Stimulated activated CD4-positive, alpha-beta T cell treated with anti-CD3 and anti-CD28 coated beads, Interleukin-4, amount 100 ng/mL, for 48 hours (primary cell): Measurements from ENCODE around the gene IL31.
"Not testable (repeated sequence)": the region's sequence is repeated elsewhere in the genome, so short reads cannot be mapped to it uniquely, and the experiment has no call there.

Source experiments
- DNase-seq, 2 donors: peaks; one replicate each; pipeline ENCODE4 v3.0.0-alpha.2; 2020; ENCODE audit warnings: low read depth in 2 of 2

IL31 gene

GRCh38 chr12:122192441-122192840 is 18.4 kb upstream of the IL31 start:
- no peak for DNase-seq

- DNase-seq, result peak; percentile 65 to 67
Observed at GRCh38 chr12:122190842-122191668, 17.0 kb upstream of the IL31 start.

- DNase-seq, result no peak
Observed at GRCh38 chr12:122189626-122190475, 15.8 kb upstream of the IL31 start.

GRCh38 chr12:122187466-122187865 is 13.4 kb upstream of the IL31 start:
- DNase-seq, result no peak

GRCh38 chr12:122185494-122186082 is 11.6 kb upstream of the IL31 start:
- DNase-seq, result no peak

GRCh38 chr12:122185079-122185478 is 11.1 kb upstream of the IL31 start:
- DNase-seq, result no peak

GRCh38 chr12:122184517-122184916 is 10.5 kb upstream of the IL31 start:
- no peak for DNase-seq

- no peak for DNase-seq
Observed at GRCh38 chr12:122183588-122183940, 9.5 kb upstream of the IL31 start.

- no peak for DNase-seq
Observed at GRCh38 chr12:122182887-122183587, 9.0 kb upstream of the IL31 start, which contains the start of gene LRRC43. Gene LRRC43 (plus strand): TSS chr12:122183123. CDS start chr12:122183145, 22 bp downstream.

GRCh38 chr12:122176473-122176872 is 2.5 kb upstream of the IL31 start:
- DNase-seq, result not testable (repeated sequence)

GRCh38 chr12:122172262-122172939 is 1.6 kb downstream of the IL31 start:
- no peak for DNase-seq

- DNase-seq, result no peak
Observed at GRCh38 chr12:122171399-122171798, 2.6 kb downstream of the IL31 start.

GRCh38 chr12:122168492-122168891 is 5.5 kb downstream of the IL31 start:
- no peak for DNase-seq

- DNase-seq, result no peak
Observed at GRCh38 chr12:122167356-122167925, 6.6 kb downstream of the IL31 start.

- peak; percentile 28 to 64 for DNase-seq
Observed at GRCh38 chr12:122166422-122167349, 7.3 kb downstream of the IL31 start.

GRCh38 chr12:122162976-122163375 is 11.0 kb downstream of the IL31 start:
- no peak for DNase-seq

- DNase-seq, result no peak
Observed at GRCh38 chr12:122161682-122162081, 12.3 kb downstream of the IL31 start.

- DNase-seq, result no peak
Observed at GRCh38 chr12:122160761-122161160, 13.3 kb downstream of the IL31 start.

- no peak for DNase-seq
Observed at GRCh38 chr12:122159882-122160281, 14.1 kb downstream of the IL31 start.
